ENCODE measurements around the gene NEDD4L. TPM values are rescaled to one million over a fixed set of nuclear protein-coding genes. Genes with fewer than 3 reads are reported as not detected.

NEDD4L gene
- total and polyA plus RNA-seq, 4 experiments from 2014 or later, result 2.8 to 4.1 (median 3.8) TPM

DNA sequence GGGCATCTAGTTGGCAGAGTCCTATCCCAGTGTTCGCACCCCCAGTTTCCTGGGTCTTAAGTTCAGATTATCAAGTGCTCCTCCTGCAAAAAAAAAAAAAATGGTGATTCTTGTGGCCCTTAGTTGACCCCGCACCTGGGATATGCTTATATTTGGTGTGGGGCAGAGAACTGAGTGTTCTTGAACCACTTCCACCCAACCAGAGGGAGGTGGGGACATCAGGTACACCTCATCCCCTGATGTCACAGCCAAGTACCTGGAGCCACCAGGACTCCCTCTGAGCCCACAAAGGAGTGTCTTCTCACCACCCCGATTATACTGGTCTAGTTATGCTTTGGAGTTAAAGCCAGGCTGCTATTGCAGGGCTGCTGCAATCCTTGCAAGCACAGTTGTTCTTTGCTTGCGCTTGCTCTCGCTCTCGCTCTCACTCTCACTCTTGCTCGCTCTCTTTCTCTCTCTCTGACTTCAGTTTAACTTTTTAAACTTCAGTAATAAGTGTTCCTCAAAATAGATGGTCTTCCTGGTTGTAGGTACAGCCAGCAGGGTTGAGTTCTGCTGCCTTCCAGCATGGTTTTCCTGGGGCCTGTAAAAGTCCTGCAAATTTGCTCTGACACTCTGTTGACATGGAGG, 265.7 kb downstream of the NEDD4L start:
- Mint-ChIP-seq H3K9me3 (peaks cover 0 to 8% (median 4%) of the 10 kb centered on the region in 8 donors), H3K27ac (peak overlapping the region; percentile 26 to 93 (median 87)), H3K27me3 (peaks cover 0 to 2% of the 10 kb centered on the region in 2 donors), H3K36me3 (no peaks in the 10 kb centered on the region), H3K4me1 (peaks cover 18 to 55% (median 35%) of the 10 kb centered on the region in 4 donors), H3K4me3 (peak overlapping the region in 7 of 8 donors; percentile 37 to 83 (median 59))
- CTCF ChIA-PET (ENCODE audit: partially characterized antibody), result interaction anchor here (0.9 kb wide), 1 partner anchor 9 kb away, joined by 3 read pairs; no protein-coding TSS in a partner anchor
- peaks cover 49% of the 10 kb centered on the region for H3K4me1 ChIP-seq (ENCODE audit: insufficient read depth, low read length)
- intact Hi-C loops (cut with micrococcal nuclease), result no loop called here
- POLR2A ChIA-PET (ENCODE audit: partially characterized antibody), result interaction anchor here (0.7 kb wide), 1 partner anchor 12 kb away, joined by 3 read pairs; no protein-coding TSS in a partner anchor
- no peaks in the 10 kb centered on the region for H3K27me3 ChIP-seq (ENCODE audit: insufficient read depth, low read length)
- no peak overlapping the region for H3K4me3 ChIP-seq (ENCODE audit: low read length in 2 of 2)
- H3K36me3 ChIP-seq (ENCODE audit: insufficient read depth, low read length), result no peaks in the 10 kb centered on the region
- no peak overlapping the region for H3K27ac ChIP-seq (ENCODE audit: low read depth, low read length)
- H3K9me3 ChIP-seq (ENCODE audit: control insufficient read depth in 1 of 2, low read length in 2 of 2), result no peaks in the 10 kb centered on the region
- peak in 2 of 5 donors; percentile 21 to 35 for DNase-seq

- Mint-ChIP-seq H3K9me3 (peaks cover 0 to 8% (median 3%) of the 10 kb centered on the region in 8 donors), H3K4me1 (peaks cover 18 to 59% (median 35%) of the 10 kb centered on the region in 4 donors), H3K4me3 (peak overlapping the region; percentile 44 to 83 (median 62)), H3K27ac (peak overlapping the region; percentile 81 to 93 (median 87)), H3K27me3 (peaks cover 0 to 2% of the 10 kb centered on the region in 2 donors), H3K36me3 (no peaks in the 10 kb centered on the region)
- Histone ChIP-seq H3K36me3 (ENCODE audit: insufficient read depth, low read length) (no peaks in the 10 kb centered on the region), H3K27ac (ENCODE audit: low read depth, low read length) (peak overlapping the region; percentile 18), H3K4me3 (ENCODE audit: low read length in 2 of 2) (no peak overlapping the region), H3K27me3 (ENCODE audit: insufficient read depth, low read length) (no peaks in the 10 kb centered on the region), H3K9me3 (ENCODE audit: control insufficient read depth in 1 of 2, low read length in 2 of 2) (no peaks in the 10 kb centered on the region), H3K4me1 (ENCODE audit: insufficient read depth, low read length) (peaks cover 49% of the 10 kb centered on the region)
- DNase-seq, result peak; percentile 46 to 71 (median 52)
- intact Hi-C loops (cut with micrococcal nuclease), result no loop called here
- ChIA-PET POLR2A (ENCODE audit: partially characterized antibody) (interaction anchor here (0.5 to 0.7 kb wide), 2 partner anchors 12 to 191 kb away, joined by 3 read pairs; no protein-coding TSS in a partner anchor), CTCF (ENCODE audit: partially characterized antibody) (interaction anchor here (1.0 to 1.8 kb wide), 2 partner anchors 10 to 11 kb away, joined by 3 to 6 read pairs; no protein-coding TSS in a partner anchor)
Measured at GRCh38 chr18:58310517-58310916, 266.5 kb downstream of the NEDD4L start.

DNA sequence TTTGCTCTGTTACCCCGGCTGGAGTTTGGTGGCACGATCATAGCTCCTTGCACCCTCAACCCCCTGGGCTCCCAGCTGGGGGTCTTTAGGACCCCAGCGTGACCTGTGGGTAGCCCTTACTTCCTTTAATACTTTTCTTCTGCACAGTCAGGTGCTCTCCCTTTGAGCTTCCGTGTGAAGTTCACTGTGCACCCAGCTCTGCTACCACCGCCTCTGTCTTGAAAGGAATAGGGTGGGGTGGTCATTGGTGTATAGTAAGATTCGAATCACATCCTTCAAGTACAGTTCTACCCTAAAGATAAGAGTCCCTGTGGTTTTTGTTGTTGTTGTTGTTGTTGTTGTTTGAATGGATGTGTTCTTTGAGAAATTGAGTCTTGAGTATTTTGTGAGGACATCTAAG, 267.4 kb downstream of the NEDD4L start:
- no peaks in the 10 kb centered on the region for H3K9me3 Mint-ChIP-seq
- H3K4me1 Mint-ChIP-seq, result peaks cover 18 to 68% (median 39%) of the 10 kb centered on the region in 4 donors
- H3K27me3 Mint-ChIP-seq, result peaks cover 0 to 2% of the 10 kb centered on the region in 2 donors
- H3K27ac ChIP-seq (ENCODE audit: low read depth, low read length), result no peak overlapping the region
- H3K27me3 ChIP-seq (ENCODE audit: insufficient read depth, low read length), result no peaks in the 10 kb centered on the region
- H3K4me3 ChIP-seq (ENCODE audit: low read length in 2 of 2), result no peak overlapping the region
- CTCF ChIA-PET (ENCODE audit: partially characterized antibody), result interaction anchor here (1.8 kb wide), 1 partner anchor 11 kb away, joined by 6 read pairs; no protein-coding TSS in a partner anchor
- H3K4me3 Mint-ChIP-seq, result peak overlapping the region; percentile 29 to 83 (median 64)
- DNase-seq, result no peak
- no peaks in the 10 kb centered on the region for H3K9me3 ChIP-seq (ENCODE audit: control insufficient read depth in 1 of 2, low read length in 2 of 2)
- intact Hi-C loops (cut with micrococcal nuclease), result no loop called here
- no peaks in the 10 kb centered on the region for H3K36me3 Mint-ChIP-seq
- H3K27ac Mint-ChIP-seq, result peak overlapping the region; percentile 22 to 93 (median 87)
- no peaks in the 10 kb centered on the region for H3K36me3 ChIP-seq (ENCODE audit: insufficient read depth, low read length)
- peaks cover 49% of the 10 kb centered on the region for H3K4me1 ChIP-seq (ENCODE audit: insufficient read depth, low read length)
- POLR2A ChIA-PET (ENCODE audit: partially characterized antibody), result interaction anchor here (0.5 to 1.5 kb wide), 2 partner anchors 10 to 190 kb away, joined by 3 to 4 read pairs; no protein-coding TSS in a partner anchor

DNA sequence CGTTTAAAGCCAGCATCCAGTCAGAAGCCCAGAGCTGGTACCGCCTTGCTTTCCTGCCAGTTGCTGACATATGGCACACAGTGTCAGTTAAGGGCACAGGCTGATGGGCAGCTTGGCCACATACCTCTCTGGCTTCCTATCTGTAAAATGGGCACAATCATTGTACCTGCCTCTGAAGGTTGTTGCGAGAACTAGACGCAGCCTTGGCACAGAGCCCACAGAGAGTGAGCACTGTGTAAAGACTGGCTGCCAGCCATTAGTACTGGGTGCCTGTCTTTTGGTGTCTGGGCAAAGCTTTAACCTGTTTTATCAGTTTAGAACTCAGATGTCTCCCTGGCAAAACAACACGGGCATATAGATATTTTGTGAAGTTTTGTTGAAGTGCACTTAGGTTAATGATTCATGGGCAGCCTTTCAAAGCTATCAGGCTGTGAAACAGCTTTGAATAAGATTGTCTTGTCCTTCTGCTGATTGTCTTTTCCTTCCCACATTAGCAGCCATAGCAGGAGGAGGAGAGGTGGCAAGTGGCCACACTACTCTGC, 269.5 kb downstream of the NEDD4L start:
- Histone ChIP-seq H3K4me1 (ENCODE audit: insufficient read depth, low read length) (peaks cover 41% of the 10 kb centered on the region), H3K36me3 (ENCODE audit: insufficient read depth, low read length) (no peaks in the 10 kb centered on the region), H3K4me3 (ENCODE audit: low read length in 2 of 2) (no peak overlapping the region), H3K27ac (ENCODE audit: low read depth, low read length) (no peak overlapping the region), H3K27me3 (ENCODE audit: insufficient read depth, low read length) (no peaks in the 10 kb centered on the region), H3K9me3 (ENCODE audit: control insufficient read depth in 1 of 2, low read length in 2 of 2) (no peaks in the 10 kb centered on the region)
- no peaks in the 10 kb centered on the region for H3K36me3 Mint-ChIP-seq
- peak overlapping the region in 1 of 7 donors; percentile 57 for H3K27ac Mint-ChIP-seq
- no peak for DNase-seq
- intact Hi-C loops (cut with micrococcal nuclease), result no loop called here
- peaks cover 0 to 2% of the 10 kb centered on the region in 2 donors for H3K27me3 Mint-ChIP-seq
- no peaks in the 10 kb centered on the region for H3K9me3 Mint-ChIP-seq
- peaks cover 20 to 81% (median 50%) of the 10 kb centered on the region in 4 donors for H3K4me1 Mint-ChIP-seq
- CTCF ChIA-PET (ENCODE audit: partially characterized antibody), result interaction anchor here (1.2 kb wide), 1 partner anchor 8 kb away, joined by 6 read pairs; no protein-coding TSS in a partner anchor
- POLR2A ChIA-PET (ENCODE audit: partially characterized antibody), result no interaction called here
- H3K4me3 Mint-ChIP-seq, result no peak overlapping the region

DNA sequence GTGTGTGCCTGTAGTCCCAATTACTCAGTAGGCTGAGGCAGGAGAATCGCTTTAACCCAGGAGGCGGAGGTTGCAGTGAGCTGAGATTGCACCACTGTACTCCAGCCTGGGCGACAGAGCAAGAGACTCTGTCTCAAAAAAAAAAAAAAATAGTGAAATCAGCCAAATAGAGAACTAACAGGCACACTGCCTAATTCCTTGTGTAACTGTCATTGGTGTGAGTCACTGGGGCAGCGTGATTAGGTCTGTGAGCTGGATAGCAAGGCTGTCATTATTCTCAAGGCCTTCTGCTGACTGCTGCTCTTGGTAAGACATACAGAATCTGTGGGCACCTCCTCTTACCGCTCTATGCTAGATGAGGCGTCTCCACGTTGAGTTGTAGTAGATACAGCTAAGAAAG, 270.3 kb downstream of the NEDD4L start:
- Mint-ChIP-seq H3K36me3 (no peaks in the 10 kb centered on the region), H3K27ac (no peak overlapping the region), H3K9me3 (no peaks in the 10 kb centered on the region), H3K4me3 (no peak overlapping the region), H3K4me1 (peaks cover 20 to 74% (median 46%) of the 10 kb centered on the region in 4 donors), H3K27me3 (peaks cover 0 to 2% of the 10 kb centered on the region in 2 donors)
- Histone ChIP-seq H3K36me3 (ENCODE audit: insufficient read depth, low read length) (no peaks in the 10 kb centered on the region), H3K4me3 (ENCODE audit: low read length in 2 of 2) (no peak overlapping the region), H3K9me3 (ENCODE audit: control insufficient read depth in 1 of 2, low read length in 2 of 2) (no peaks in the 10 kb centered on the region), H3K4me1 (ENCODE audit: insufficient read depth, low read length) (peaks cover 34% of the 10 kb centered on the region), H3K27me3 (ENCODE audit: insufficient read depth, low read length) (no peaks in the 10 kb centered on the region), H3K27ac (ENCODE audit: low read depth, low read length) (no peak overlapping the region)
- DNase-seq, result no peak
- POLR2A ChIA-PET (ENCODE audit: partially characterized antibody), result no interaction called here
- CTCF ChIA-PET (ENCODE audit: partially characterized antibody), result interaction anchor here (1.2 kb wide), 1 partner anchor 7 kb away, joined by 6 read pairs; no protein-coding TSS in a partner anchor
- intact Hi-C loops (cut with micrococcal nuclease), result no loop called here

GRCh38 chr18:58315041-58315440, 271.0 kb downstream of the NEDD4L start:
- Mint-ChIP-seq H3K27ac (no peak overlapping the region), H3K9me3 (no peaks in the 10 kb centered on the region), H3K4me1 (peaks cover 16 to 67% (median 39%) of the 10 kb centered on the region in 4 donors), H3K36me3 (no peaks in the 10 kb centered on the region), H3K4me3 (no peak overlapping the region), H3K27me3 (peaks cover 0 to under 1% of the 10 kb centered on the region in 2 donors)
- Histone ChIP-seq H3K27me3 (ENCODE audit: insufficient read depth, low read length) (no peaks in the 10 kb centered on the region), H3K36me3 (ENCODE audit: insufficient read depth, low read length) (no peaks in the 10 kb centered on the region), H3K9me3 (ENCODE audit: control insufficient read depth in 1 of 2, low read length in 2 of 2) (no peaks in the 10 kb centered on the region), H3K4me3 (ENCODE audit: low read length in 2 of 2) (no peak overlapping the region), H3K4me1 (ENCODE audit: insufficient read depth, low read length) (peaks cover 26% of the 10 kb centered on the region), H3K27ac (ENCODE audit: low read depth, low read length) (no peak overlapping the region)
- intact Hi-C loops (cut with micrococcal nuclease), result no loop called here
- POLR2A ChIA-PET (ENCODE audit: partially characterized antibody), result no interaction called here
- DNase-seq, result no peak
- CTCF ChIA-PET (ENCODE audit: partially characterized antibody), result interaction anchor here (1.1 kb wide), 1 partner anchor 9 kb away, joined by 3 read pairs; no protein-coding TSS in a partner anchor

DNA sequence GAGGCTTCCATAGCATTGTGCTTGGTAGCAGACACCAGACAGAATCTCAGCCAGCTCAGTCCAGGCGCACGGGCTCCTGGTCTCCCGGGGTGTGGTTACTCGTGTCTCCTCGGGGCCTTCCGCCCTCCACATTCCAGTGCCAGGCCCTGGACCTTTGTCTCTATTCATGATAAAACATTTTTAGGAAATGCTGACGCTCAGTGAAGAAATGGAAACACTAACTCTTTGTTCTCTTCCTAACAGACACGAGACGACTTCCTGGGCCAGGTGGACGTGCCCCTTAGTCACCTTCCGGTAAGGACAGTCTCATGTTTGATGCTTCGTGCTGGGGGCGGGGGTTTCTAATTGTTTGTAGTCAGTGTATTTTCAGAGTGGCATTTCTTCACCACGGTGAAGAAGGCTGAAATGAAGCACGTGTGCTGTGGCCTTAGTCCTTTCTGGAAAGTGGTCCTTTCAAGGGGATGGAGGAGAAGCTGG, 271.8 kb downstream of the NEDD4L start:
- H3K4me3 ChIP-seq (ENCODE audit: low read length in 2 of 2), result no peak overlapping the region
- CTCF ChIA-PET (ENCODE audit: partially characterized antibody), result interaction anchor here (1.1 kb wide), 1 partner anchor 9 kb away, joined by 3 read pairs; no protein-coding TSS in a partner anchor
- Mint-ChIP-seq H3K4me3 (peak overlapping the region in 1 of 8 donors; percentile 17), H3K9me3 (peaks cover 0 to 1% (median 0%) of the 10 kb centered on the region in 8 donors), H3K36me3 (no peaks in the 10 kb centered on the region), H3K4me1 (peaks cover 9 to 59% (median 33%) of the 10 kb centered on the region in 4 donors), H3K27ac (peak overlapping the region in 4 of 7 donors; percentile 8 to 44 (median 32)), H3K27me3 (no peaks in the 10 kb centered on the region)
- no peaks in the 10 kb centered on the region for H3K27me3 ChIP-seq (ENCODE audit: insufficient read depth, low read length)
- H3K4me1 ChIP-seq (ENCODE audit: insufficient read depth, low read length), result peaks cover 19% of the 10 kb centered on the region
- DNase-seq, result no peak
- intact Hi-C loops (cut with micrococcal nuclease), result no loop called here
- H3K27ac ChIP-seq (ENCODE audit: low read depth, low read length), result no peak overlapping the region
- no peaks in the 10 kb centered on the region for H3K36me3 ChIP-seq (ENCODE audit: insufficient read depth, low read length)
- no peaks in the 10 kb centered on the region for H3K9me3 ChIP-seq (ENCODE audit: control insufficient read depth in 1 of 2, low read length in 2 of 2)
- POLR2A ChIA-PET (ENCODE audit: partially characterized antibody), result no interaction called here
